HEK293 (cell line): ENCODE results near the gene HECA.

Experiments
- CTCF ChIA-PET: fragments of 350-600 bp; formaldehyde crosslinking; extraction: SDS; loops from one replicate; lab custom pipeline; 2021; ENCODE audit warnings: antibody characterized with exemption; lab: Yijun Ruan, JAX
- POLR2A ChIA-PET: fragments of 300-600 bp; formaldehyde crosslinking; extraction: SDS; loops from one replicate; lab custom pipeline; 2020; ENCODE audit warnings: antibody characterized with exemption, inconsistent platforms; lab: Yijun Ruan, JAX
- H3K27ac ChIP-seq: fragments of 200-500 bp; sonication (Bioruptor generic); 2 replicates; pipeline ENCODE4 v1.5.1; 2014; ENCODE audit warnings: low read depth, low read length, control low read depth, inconsistent platforms; ENCODE audit errors: extremely low read depth
- H3K36me3 ChIP-seq, 2 experiments: fragments of 200-500 bp in 1 of 2; sonication (Bioruptor generic) in 1 of 2; 1 replicate in 1 of 2; 2 replicates in 1 of 2; pipeline ENCODE4 v1.5.1; 2014 to 2017; ENCODE audit warnings: inconsistent platforms in 2 of 2, low read length in 2 of 2; ENCODE audit not compliant: control insufficient read depth in 2 of 2, insufficient read depth in 1 of 2
- H3K4me1 ChIP-seq: fragments of 200-500 bp; sonication (Bioruptor generic); 2 replicates; pipeline ENCODE4 v1.5.1; 2014; ENCODE audit warnings: mild to moderate bottlenecking, low read length, inconsistent platforms; ENCODE audit not compliant: control insufficient read depth, insufficient read depth
- H3K4me3 ChIP-seq: 2 replicates; pipeline ENCODE4 v1.5.1; 2011; ENCODE audit warnings: low read depth, mild to moderate bottlenecking, control low read depth, low read length, moderate library complexity
- H3K9me3 ChIP-seq: fragments of 200-500 bp; sonication (Bioruptor generic); 2 replicates; pipeline ENCODE4 v1.5.1; 2014; ENCODE audit warnings: low read depth, low read length, inconsistent platforms; ENCODE audit not compliant: control insufficient read depth, insufficient read depth
- GFI1B ChIP-seq: fragments of 450-650 bp; formaldehyde crosslinking; IDR thresholded peaks from 2 replicates; pipeline ENCODE4 v1.5.1; 2016; ENCODE audit warnings: missing biosample characterization, missing genetic modification characterization
- GLI4 ChIP-seq: fragments of 450-650 bp; formaldehyde crosslinking; IDR thresholded peaks from 2 replicates; pipeline ENCODE4 v1.5.1; 2016; ENCODE audit warnings: missing biosample characterization, missing genetic modification characterization
- GLIS2 ChIP-seq: fragments of 450-650 bp; formaldehyde crosslinking; IDR thresholded peaks from 2 replicates; pipeline ENCODE4 v1.5.1; 2016; ENCODE audit warnings: missing biosample characterization, missing genetic modification characterization
- IKZF3 ChIP-seq: fragments of 450-650 bp; IDR thresholded peaks from 2 replicates; pipeline ENCODE4 v1.5.0; 2018; ENCODE audit warnings: missing biosample characterization, mild to moderate bottlenecking, missing genetic modification characterization, moderate library complexity
- MZF1 ChIP-seq: fragments of 450-650 bp; formaldehyde crosslinking; IDR thresholded peaks from 2 replicates; pipeline ENCODE4 v1.5.1; 2017; ENCODE audit warnings: missing biosample characterization, missing genetic modification characterization, borderline replicate concordance
- SP3 ChIP-seq: fragments of 450-650 bp; formaldehyde crosslinking; IDR thresholded peaks from 2 replicates; pipeline ENCODE4 v1.5.1; 2016; ENCODE audit warnings: missing biosample characterization, missing genetic modification characterization
- SP7 ChIP-seq: fragments of 450-650 bp; formaldehyde crosslinking; IDR thresholded peaks from 2 replicates; pipeline ENCODE4 v1.5.1; 2016; ENCODE audit warnings: missing biosample characterization, missing genetic modification characterization
- WT1 ChIP-seq: fragments of 450-650 bp; formaldehyde crosslinking; IDR thresholded peaks from 2 replicates; pipeline ENCODE4 v1.5.1; 2016; ENCODE audit warnings: missing biosample characterization, missing genetic modification characterization
- ZBTB17 ChIP-seq: fragments of 450-650 bp; formaldehyde crosslinking; IDR thresholded peaks from 2 replicates; pipeline ENCODE4 v1.5.1; 2016; ENCODE audit warnings: missing biosample characterization, missing genetic modification characterization
- ZFHX2 ChIP-seq: fragments of 450-650 bp; formaldehyde crosslinking; conservative IDR thresholded peaks from 2 replicates; pipeline ENCODE4 v1.5.1; 2016; ENCODE audit warnings: missing biosample characterization, missing genetic modification characterization
- ZFP69B ChIP-seq: fragments of 450-650 bp; formaldehyde crosslinking; IDR thresholded peaks from 2 replicates; pipeline ENCODE4 v1.5.1; 2016; ENCODE audit warnings: missing biosample characterization, missing genetic modification characterization
- ZNF140 ChIP-seq: fragments of 450-650 bp; formaldehyde crosslinking; IDR thresholded peaks from 2 replicates; pipeline ENCODE4 v1.5.1; 2016; ENCODE audit warnings: missing biosample characterization, missing genetic modification characterization
- ZNF169 ChIP-seq: fragments of 450-650 bp; formaldehyde crosslinking; IDR thresholded peaks from 2 replicates; pipeline ENCODE4 v1.5.1; 2016; ENCODE audit warnings: missing biosample characterization, missing genetic modification characterization
- ZNF211 ChIP-seq: fragments of 450-650 bp; formaldehyde crosslinking; IDR thresholded peaks from 2 replicates; pipeline ENCODE4 v1.5.1; 2016; ENCODE audit warnings: low read depth, missing biosample characterization, missing genetic modification characterization
- ZNF302 ChIP-seq: fragments of 450-650 bp; formaldehyde crosslinking; IDR thresholded peaks from 2 replicates; pipeline ENCODE4 v1.5.1; 2016; ENCODE audit warnings: missing biosample characterization, missing genetic modification characterization, low read depth
- ZNF311 ChIP-seq: fragments of 450-650 bp; formaldehyde crosslinking; IDR thresholded peaks from 2 replicates; pipeline ENCODE4 v1.5.1; 2017; ENCODE audit warnings: missing biosample characterization, missing genetic modification characterization, borderline replicate concordance
- ZNF510 ChIP-seq: fragments of 450-650 bp; formaldehyde crosslinking; IDR thresholded peaks from 2 replicates; pipeline ENCODE4 v1.5.1; 2018; ENCODE audit warnings: mild to moderate bottlenecking, missing genetic modification characterization, missing biosample characterization; ENCODE audit not compliant: insufficient replicate concordance
- ZNF561 ChIP-seq: fragments of 450-650 bp; IDR thresholded peaks from 2 replicates; pipeline ENCODE4 v1.5.1; 2018; ENCODE audit warnings: missing biosample characterization, missing genetic modification characterization, borderline replicate concordance
- ZNF571 ChIP-seq: fragments of 450-650 bp; formaldehyde crosslinking; IDR thresholded peaks from 2 replicates; pipeline ENCODE4 v1.5.0; 2017; ENCODE audit warnings: missing biosample characterization, missing genetic modification characterization
- ZNF660 ChIP-seq: fragments of 450-650 bp; IDR thresholded peaks from 2 replicates; pipeline ENCODE4 v1.5.1; 2018; ENCODE audit warnings: missing biosample characterization, mild to moderate bottlenecking, missing genetic modification characterization
- ZNF677 ChIP-seq: fragments of 450-650 bp; IDR thresholded peaks from 2 replicates; pipeline ENCODE4 v1.5.0; 2018; ENCODE audit warnings: missing biosample characterization, mild to moderate bottlenecking, missing genetic modification characterization, moderate library complexity
- ZNF776 ChIP-seq: fragments of 450-650 bp; formaldehyde crosslinking; IDR thresholded peaks from 2 replicates; pipeline ENCODE4 v1.5.0; 2017; ENCODE audit warnings: missing biosample characterization, missing genetic modification characterization, borderline replicate concordance
- ZNF791 ChIP-seq: fragments of 450-650 bp; formaldehyde crosslinking; IDR thresholded peaks from 2 replicates; pipeline ENCODE4 v1.5.1; 2016; ENCODE audit warnings: missing biosample characterization, missing genetic modification characterization
- ZSCAN30 ChIP-seq: fragments of 450-650 bp; IDR thresholded peaks from 2 replicates; pipeline ENCODE4 v1.5.1; 2018; ENCODE audit warnings: missing biosample characterization, mild to moderate bottlenecking, missing genetic modification characterization, moderate library complexity
- TF ChIP-seq, protein P1 (sequence below): fragments of 450-650 bp; formaldehyde crosslinking; IDR thresholded peaks from 2 replicates; pipeline ENCODE4 v1.5.1; 2016; ENCODE audit warnings: missing biosample characterization, missing genetic modification characterization
- TF ChIP-seq, protein P2 (sequence below): fragments of 450-650 bp; formaldehyde crosslinking; IDR thresholded peaks from 2 replicates; pipeline ENCODE4 v1.5.1; 2016; ENCODE audit warnings: missing biosample characterization, missing genetic modification characterization
- TF ChIP-seq, protein P3 (sequence below): fragments of 450-650 bp; formaldehyde crosslinking; IDR thresholded peaks from 2 replicates; pipeline ENCODE4 v1.5.1; 2016; ENCODE audit warnings: missing biosample characterization, missing genetic modification characterization

Gene HECA

DNA sequence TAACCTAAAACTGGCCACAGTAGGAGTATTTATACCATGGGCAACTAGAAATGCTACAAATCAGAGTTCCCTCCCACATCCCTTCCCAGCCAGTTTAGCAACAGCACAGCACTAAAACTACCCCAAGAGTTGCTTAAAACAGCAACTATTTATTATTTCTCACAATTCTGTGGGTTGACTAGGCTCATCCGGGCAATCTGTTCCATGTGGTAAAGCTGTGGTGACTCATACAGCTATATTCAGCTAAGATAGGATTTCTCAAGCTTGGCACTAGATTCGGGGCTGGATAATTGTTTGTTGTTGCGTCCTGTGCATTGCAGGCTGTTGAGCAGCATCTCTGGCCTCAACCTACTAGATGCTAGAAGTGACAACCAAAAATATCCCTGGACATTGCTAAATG, 8.6 kb upstream of the HECA start:
- CTCF ChIA-PET: interaction anchor here (0.6 to 2.4 kb wide), 5 partner anchors 9 to 310 kb away, joined by 3 to 13 read pairs (median 6); no protein-coding TSS in a partner anchor
- Histone ChIP-seq H3K4me1 (peaks cover 3% of the 10 kb centered on the region), H3K36me3 (no peaks in the 10 kb centered on the region), H3K9me3 (no peaks in the 10 kb centered on the region), H3K27ac (no peak overlapping the region), H3K4me3 (no peak overlapping the region)
- TF ChIP-seq GLIS2 (tag by site-specific recombination) (no peak), GLI4 (tag by site-specific recombination) (no peak), ZNF311 (tag by site-specific recombination) (no peak), ZNF169 (tag by site-specific recombination) (no peak), ZNF510 (tag by site-specific recombination) (no peak), ZSCAN30 (tag by site-specific recombination) (no peak), ZNF660 (tag by site-specific recombination) (peak; percentile 52; the same call in 1 of the 2 replicates), ZNF561 (tag by site-specific recombination) (no peak), ZNF211 (tag by site-specific recombination) (no peak), ZBTB17 (tag by site-specific recombination) (no peak), SP3 (tag by site-specific recombination) (no peak), ZNF677 (tag by site-specific recombination) (no peak), GFI1B (no peak), ZFHX2 (tag by site-specific recombination) (0 out of 2 replicates have a peak, but pooled peaks have one; percentile 9)
- POLR2A ChIA-PET: interaction anchor here (1.0 kb wide), 1 partner anchor 93 kb away, joined by 3 read pairs; no protein-coding TSS in a partner anchor

DNA sequence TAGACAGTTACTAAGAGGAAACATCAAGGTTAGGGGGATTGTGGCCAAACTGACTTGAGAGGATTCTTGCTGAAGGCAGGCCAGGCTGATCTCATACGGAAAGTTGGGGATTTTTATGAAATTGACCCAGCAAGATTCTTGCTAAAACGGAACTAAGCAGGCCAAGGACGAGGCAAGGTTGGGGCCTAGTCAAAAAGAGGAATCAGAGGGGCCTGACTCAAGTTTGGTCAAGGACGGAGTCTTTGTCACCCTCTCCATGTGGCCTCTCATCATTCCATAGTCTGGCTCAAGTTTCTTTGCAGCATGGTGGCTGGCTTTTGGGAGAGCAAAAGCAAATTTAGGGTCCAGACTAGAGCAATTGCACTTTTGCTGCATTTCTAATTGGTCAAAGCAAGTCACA, 7.9 kb upstream of the HECA start:
- Histone ChIP-seq H3K4me3 (no peak overlapping the region), H3K27ac (no peak overlapping the region), H3K4me1 (peaks cover 3% of the 10 kb centered on the region), H3K36me3 (no peaks in the 10 kb centered on the region), H3K9me3 (no peaks in the 10 kb centered on the region)
- POLR2A ChIA-PET: no interaction called here
- TF ChIP-seq SP7 (tag by site-specific recombination) (no peak), IKZF3 (tag by site-specific recombination) (no peak), ZNF302 (no peak), MZF1 (tag by site-specific recombination) (no peak), ZFP69B (tag by site-specific recombination) (no peak), WT1 (tag by site-specific recombination) (no peak), ZNF791 (tag by site-specific recombination) (no peak), ZNF140 (tag by site-specific recombination) (no peak), ZNF776 (no peak), ZNF571 (tag by site-specific recombination) (no peak)
- TF ChIP-seq, protein P1, sequence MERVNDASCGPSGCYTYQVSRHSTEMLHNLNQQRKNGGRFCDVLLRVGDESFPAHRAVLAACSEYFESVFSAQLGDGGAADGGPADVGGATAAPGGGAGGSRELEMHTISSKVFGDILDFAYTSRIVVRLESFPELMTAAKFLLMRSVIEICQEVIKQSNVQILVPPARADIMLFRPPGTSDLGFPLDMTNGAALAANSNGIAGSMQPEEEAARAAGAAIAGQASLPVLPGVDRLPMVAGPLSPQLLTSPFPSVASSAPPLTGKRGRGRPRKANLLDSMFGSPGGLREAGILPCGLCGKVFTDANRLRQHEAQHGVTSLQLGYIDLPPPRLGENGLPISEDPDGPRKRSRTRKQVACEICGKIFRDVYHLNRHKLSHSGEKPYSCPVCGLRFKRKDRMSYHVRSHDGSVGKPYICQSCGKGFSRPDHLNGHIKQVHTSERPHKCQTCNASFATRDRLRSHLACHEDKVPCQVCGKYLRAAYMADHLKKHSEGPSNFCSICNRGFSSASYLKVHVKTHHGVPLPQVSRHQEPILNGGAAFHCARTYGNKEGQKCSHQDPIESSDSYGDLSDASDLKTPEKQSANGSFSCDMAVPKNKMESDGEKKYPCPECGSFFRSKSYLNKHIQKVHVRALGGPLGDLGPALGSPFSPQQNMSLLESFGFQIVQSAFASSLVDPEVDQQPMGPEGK: no peak
- TF ChIP-seq, protein P2, sequence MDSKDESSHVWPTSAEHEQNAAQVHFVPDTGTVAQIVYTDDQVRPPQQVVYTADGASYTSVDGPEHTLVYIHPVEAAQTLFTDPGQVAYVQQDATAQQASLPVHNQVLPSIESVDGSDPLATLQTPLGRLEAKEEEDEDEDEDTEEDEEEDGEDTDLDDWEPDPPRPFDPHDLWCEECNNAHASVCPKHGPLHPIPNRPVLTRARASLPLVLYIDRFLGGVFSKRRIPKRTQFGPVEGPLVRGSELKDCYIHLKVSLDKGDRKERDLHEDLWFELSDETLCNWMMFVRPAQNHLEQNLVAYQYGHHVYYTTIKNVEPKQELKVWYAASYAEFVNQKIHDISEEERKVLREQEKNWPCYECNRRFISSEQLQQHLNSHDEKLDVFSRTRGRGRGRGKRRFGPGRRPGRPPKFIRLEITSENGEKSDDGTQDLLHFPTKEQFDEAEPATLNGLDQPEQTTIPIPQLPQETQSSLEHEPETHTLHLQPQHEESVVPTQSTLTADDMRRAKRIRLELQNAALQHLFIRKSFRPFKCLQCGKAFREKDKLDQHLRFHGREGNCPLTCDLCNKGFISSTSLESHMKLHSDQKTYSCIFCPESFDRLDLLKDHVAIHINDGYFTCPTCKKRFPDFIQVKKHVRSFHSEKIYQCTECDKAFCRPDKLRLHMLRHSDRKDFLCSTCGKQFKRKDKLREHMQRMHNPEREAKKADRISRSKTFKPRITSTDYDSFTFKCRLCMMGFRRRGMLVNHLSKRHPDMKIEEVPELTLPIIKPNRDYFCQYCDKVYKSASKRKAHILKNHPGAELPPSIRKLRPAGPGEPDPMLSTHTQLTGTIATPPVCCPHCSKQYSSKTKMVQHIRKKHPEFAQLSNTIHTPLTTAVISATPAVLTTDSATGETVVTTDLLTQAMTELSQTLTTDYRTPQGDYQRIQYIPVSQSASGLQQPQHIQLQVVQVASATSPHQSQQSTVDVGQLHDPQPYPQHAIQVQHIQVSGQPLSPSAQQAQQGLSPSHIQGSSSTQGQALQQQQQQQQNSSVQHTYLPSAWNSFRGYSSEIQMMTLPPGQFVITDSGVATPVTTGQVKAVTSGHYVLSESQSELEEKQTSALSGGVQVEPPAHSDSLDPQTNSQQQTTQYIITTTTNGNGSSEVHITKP (tag by site-specific recombination): no peak
- TF ChIP-seq, protein P3, sequence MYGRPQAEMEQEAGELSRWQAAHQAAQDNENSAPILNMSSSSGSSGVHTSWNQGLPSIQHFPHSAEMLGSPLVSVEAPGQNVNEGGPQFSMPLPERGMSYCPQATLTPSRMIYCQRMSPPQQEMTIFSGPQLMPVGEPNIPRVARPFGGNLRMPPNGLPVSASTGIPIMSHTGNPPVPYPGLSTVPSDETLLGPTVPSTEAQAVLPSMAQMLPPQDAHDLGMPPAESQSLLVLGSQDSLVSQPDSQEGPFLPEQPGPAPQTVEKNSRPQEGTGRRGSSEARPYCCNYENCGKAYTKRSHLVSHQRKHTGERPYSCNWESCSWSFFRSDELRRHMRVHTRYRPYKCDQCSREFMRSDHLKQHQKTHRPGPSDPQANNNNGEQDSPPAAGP: no peak
- CTCF ChIA-PET: interaction anchor here (2.4 kb wide), 1 partner anchor 92 kb away, joined by 6 read pairs; no protein-coding TSS in a partner anchor
